Jurkat, Clone E6-1 (cell line): ENCODE results near the gene WDR43.

Source experiments
- DNase-seq: peaks from one replicate; pipeline ENCODE4 v3.0.0-alpha.2; 2011; ENCODE audit warnings: low read depth, low spot score
- H3K4me3 ChIP-seq: 2 replicates; pipeline ENCODE4 v1.5.1; 2011; ENCODE audit warnings: mild to moderate bottlenecking, low read length, control low read depth, moderate library complexity

WDR43 gene

DNA sequence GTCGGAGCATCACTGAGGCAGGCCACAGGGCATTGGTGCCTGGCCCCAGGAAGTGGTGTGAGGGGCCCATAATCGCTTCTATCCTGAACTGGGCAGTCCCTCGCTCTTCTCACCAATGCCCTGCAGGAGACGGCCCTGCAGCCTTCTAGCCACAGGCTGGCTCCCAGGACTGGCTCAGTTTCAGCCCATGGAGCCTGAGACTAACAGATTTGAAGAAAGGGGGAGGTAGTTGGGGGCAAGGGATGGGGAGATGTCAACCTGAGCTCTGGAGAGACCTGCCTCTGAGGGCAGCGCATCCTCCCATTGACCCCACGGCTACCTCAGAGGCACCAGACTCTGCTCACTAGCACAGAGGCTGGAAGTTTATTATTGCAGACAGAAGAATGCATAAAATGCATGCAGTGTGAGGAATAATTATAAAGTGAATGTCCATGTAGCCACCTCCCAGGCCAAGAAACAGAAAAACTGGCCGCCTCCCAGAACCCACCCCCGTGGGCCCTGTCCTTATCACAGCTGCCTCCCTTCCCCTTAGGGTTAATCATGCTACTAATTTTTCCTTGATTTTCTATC lies 88.0 kb downstream of the WDR43 start:
- DNase-seq: no peak
- H3K4me3 ChIP-seq: no peak overlapping the region

DNA sequence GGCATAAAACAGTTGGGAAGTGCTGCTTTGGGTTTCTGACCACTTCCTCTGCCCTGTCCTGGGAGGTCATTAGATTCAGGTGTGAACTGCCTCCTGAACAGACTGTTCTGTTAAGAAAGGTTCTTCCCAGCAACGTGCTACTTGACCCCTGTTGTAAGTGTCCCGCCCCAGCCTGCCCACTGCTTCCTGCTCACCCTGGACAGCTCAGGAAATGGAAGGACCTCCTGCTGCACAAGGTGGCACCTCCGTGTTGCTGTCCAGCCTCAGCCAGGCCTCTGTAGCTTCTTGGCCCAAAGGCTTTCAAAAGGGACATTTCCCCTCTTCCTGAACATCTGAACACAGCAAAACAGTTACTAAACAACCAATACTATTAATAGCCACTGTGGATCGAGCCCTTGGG lies 92.0 kb downstream of the WDR43 start:
- no peak for DNase-seq
- no peak overlapping the region for H3K4me3 ChIP-seq

DNA sequence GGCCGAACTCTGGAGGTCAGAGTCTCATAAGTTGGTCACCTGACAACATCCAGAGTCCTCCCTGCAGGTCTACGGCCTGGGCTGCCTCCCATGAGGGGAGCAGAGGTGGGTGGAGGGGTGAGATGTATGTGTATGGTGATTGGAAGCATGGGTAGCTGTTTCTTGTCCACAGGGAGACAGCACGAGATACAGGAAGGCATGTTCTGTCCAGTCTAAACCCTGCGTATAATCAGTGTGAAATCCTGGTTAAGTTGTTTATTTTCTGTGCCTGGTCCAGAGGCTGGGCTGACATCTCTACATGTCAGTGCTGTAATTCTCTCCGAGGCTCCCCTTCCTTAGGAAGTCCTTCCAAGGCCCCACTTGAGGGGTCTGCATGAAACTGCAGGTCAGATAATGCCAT lies 95.5 kb downstream of the WDR43 start:
- H3K4me3 ChIP-seq: no peak overlapping the region
- DNase-seq: no peak

DNA sequence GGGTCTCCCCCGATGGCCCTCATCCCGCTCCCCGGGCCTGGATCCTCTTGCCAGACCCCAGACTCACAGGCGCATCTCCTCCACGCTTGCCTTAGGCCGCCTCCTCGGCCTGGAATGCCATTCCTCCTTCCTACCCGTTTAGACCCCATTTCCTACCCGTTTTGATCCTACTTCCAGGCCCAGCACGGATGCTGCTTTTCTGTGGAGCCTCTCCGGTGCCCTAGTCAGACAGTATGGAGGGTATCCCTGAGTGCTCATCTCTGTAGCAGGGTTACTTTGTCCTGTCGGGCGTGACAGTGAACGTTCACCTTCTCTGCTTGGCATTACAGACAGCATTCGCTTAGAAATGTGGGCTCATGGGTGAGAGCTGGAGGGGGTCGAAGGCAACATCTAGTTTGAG lies 96.0 kb downstream of the WDR43 start:
- H3K4me3 ChIP-seq: no peak overlapping the region
- no peak for DNase-seq

DNA sequence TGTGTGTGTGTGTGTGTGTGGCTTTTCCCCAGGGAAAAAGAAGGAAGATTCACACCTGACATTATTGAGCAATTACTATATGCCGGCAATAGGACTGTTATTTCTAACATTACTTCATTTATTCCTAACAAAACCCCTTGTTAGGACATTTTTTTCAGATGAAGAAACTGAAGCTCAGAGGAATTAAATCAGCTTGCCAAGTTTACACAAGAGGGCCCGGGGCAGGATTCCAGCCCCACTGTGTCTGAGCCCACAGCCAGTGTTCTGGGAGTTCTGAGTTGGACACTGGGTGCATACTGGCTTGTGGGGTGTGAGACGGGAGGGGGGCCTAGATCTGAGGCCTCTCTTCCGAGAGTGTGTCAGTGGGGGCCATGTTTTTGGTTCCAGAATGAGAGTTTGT lies 96.6 kb downstream of the WDR43 start:
- DNase-seq: no peak
- H3K4me3 ChIP-seq: no peak overlapping the region

DNA sequence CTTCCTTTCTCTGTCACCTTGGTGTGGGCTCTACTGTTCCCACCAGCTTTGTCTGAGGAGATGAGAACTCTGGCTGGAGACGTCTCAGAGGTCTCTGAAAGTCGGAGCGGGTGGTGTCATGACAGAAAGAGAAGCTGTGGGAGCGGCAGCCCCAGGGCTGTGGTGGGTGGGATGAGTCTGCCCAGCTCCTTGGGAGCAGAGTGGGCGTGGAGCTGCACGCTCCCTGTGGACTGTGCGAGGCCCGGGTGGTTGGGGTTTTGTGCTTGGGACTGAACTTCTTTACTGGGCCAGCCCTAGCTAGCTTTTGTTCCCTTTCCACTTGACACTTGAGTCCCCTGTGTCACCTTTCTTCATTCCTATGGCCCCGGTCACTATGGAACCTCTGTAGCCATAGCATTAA lies 97.0 kb downstream of the WDR43 start:
- H3K4me3 ChIP-seq: no peak overlapping the region
- no peak for DNase-seq

DNA sequence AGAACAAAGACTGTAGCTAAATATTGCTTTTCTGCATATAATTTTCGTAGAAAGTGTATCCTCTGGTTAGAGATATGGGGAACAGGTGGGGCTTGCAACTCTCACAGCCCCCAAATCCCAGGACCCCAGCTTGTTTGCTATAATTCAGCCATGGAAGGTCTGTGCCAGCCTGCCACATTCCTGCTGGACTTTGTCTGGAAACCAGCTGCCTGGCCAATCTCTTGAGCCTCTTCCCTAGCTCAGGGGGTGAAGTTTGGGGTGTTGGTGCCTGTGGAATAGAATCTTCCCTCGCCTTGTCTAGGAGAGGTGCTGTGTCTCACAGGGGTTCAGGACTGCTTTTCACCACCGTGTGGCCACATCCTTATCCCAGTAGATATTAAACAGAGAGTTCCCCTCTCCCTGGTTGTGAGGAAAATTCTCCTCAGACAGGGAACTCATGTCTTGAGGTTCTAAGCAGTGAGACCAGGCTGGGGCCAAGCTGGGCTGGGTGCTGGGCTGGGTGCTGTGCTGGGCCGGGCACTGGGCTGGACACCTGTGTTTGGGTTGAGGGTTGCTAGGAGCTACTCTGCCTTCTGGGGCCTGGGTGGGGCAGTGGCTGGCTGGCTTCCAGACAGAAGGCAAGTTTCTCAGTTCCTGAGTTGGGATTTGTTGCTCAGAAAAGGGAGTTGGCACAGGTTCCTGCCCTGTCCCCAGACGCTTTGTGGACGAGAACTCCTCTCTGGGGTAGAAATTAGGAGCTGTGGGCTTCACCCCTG lies 98.9 kb downstream of the WDR43 start:
- DNase-seq: no peak
- H3K4me3 ChIP-seq: no peak overlapping the region

DNA sequence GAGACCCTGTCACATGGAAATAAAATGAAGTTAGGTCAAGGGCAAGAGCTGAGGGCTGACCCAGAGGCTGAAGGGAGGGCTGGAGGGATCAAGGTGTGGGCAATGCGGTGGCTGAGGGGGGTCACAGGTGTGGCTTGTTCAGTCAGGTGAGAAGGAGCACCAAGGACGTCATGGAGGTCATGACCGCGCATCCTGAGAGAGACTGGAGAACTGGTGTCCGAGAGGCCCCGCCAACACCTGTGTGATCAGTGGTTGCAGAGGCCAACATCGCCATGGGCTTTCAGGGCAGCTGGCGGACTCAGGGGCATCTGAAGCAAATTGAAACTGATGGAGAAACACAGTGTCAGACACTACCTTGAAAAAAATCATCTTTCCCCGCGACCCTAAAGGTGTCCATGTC lies 99.6 kb downstream of the WDR43 start:
- H3K4me3 ChIP-seq: no peak overlapping the region
- DNase-seq: no peak

DNA sequence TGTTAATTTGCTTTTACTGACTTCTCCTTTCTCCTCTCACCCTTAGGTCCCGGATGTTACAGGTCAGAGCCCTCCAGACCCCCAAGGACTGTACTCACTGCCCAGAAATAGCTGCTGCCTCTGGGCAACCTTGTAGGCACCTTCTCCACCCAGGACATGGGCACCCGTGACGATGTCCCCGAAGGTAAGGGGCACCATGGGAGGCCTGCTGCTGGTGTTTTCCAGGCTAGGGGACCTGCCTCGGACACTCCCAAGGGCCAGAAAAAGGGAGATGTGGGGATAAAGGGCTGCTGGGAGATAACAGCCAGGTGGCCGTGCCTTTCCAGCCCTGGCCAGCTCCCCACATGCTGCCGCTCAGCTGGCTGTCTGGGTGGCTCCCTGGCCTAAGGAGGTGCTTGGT lies 100.2 kb downstream of the WDR43 start:
- no peak overlapping the region for H3K4me3 ChIP-seq
- no peak for DNase-seq

DNA sequence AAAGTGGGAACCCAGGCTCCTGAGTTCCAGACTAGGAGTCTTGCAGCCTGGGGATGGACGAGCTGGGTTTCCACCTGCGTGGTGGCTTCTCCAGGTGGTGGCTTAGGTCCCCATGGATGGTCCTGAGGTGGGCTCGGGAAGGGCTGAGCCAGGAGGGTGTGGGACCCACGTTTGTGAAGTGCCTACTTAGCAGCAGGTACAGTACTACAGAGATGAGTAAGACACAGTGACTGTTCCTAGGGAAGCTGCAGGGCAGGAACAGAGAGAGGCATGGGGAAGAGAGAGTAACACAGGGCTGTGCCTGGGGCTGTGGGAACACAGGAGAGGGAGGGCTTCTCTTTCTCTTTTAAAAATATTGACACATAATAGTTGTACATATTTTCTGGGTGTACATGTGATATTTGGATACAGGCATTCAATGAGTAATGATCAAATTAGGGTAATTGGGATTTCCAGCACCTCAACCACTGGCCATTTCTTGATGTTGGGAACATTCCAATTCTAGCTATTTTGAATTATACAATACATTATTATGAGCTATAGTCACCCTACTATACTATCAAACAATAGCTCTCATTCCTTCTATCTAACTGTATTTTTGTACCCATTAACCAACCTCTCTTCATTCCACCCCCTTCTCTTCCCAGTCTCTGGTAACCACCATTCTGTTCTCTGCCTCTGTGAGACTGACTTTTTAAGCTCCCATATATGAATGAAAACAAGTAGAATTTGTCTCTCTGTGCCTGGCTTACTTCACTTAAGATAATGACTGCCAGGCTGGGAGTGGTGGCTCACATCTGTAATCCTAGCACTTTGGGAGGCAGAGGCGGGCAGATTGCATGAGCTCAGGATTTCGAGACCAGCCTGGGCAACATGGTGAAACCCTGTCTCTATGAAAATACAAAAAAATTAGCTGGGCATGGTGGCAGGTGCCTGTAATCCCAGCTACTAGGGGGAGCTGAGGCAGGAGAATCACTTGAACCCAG lies 101.6 kb downstream of the WDR43 start:
- no peak for DNase-seq
- H3K4me3 ChIP-seq: no peak overlapping the region

DNA sequence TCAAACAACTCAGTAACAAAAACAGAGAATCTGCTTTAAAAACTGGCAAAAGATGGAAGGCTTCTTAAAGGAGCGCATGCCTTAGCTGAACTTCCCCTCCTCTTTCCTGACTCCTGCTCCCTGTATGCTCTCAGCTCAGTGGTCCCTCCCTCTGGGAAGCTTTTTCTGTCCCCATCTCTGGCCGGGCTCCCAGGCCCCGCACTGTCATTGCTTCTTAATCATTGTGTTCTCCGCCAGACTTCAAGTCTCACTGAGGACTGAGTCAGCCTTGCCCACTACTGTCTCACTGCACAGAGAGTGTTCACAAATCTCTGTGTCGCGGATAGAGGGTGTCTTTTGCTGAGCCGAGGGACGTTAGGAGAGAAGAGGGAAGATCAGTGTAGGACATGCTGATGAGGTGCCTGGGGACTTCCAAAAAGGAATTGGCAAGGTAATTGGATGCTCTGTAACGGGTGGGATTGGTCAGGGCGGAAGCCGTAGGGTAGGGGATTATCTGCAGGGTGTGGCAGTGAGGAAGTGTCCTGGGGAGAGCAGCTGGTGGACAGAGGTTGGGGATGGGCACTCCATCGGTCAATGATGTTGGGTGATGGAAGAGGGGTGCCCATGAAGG lies 102.9 kb downstream of the WDR43 start:
- no peak overlapping the region for H3K4me3 ChIP-seq
- DNase-seq: no peak
